ENCODE measurements around the gene CEP68.

Gene CEP68

DNA sequence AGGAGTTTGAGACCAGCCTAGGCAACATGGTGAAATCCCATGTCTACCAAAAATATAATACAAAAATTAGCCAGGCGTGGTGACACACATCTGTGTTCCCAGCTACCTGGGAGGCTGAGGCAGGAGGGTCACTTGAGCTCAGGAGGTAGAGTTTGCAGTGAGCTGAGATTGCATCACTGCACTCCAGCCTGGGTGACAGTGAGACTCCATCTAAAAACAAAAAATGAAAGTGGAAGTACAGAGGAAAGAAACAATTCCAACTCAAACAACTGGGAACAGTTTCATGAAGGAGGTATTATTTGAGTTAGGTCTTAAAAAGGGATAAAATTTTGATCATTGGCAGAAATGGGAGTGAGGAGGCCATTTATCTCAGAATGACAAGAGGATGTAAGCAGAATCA lies 80.0 kb downstream of the CEP68 start:
- H3K9me3 Mint-ChIP-seq = no peaks in the 10 kb centered on the region
- ATAC-seq = no peak
- no peaks in the 10 kb centered on the region for H3K27me3 Mint-ChIP-seq
- no peaks in the 10 kb centered on the region for H3K36me3 Mint-ChIP-seq
- H3K4me3 Mint-ChIP-seq = no peak overlapping the region
- H3K27ac Mint-ChIP-seq = no peak overlapping the region
- no peaks in the 10 kb centered on the region for H3K4me1 Mint-ChIP-seq
